GM18526 (cell line): ENCODE results near the gene HEATR5B.

Experiments used
- POLR2A ChIP-seq: IDR thresholded peaks from 3 replicates; pipeline ENCODE4 v1.6.1; 2011; ENCODE audit not compliant: insufficient read length; ENCODE audit errors: extremely low read depth

Gene HEATR5B

DNA sequence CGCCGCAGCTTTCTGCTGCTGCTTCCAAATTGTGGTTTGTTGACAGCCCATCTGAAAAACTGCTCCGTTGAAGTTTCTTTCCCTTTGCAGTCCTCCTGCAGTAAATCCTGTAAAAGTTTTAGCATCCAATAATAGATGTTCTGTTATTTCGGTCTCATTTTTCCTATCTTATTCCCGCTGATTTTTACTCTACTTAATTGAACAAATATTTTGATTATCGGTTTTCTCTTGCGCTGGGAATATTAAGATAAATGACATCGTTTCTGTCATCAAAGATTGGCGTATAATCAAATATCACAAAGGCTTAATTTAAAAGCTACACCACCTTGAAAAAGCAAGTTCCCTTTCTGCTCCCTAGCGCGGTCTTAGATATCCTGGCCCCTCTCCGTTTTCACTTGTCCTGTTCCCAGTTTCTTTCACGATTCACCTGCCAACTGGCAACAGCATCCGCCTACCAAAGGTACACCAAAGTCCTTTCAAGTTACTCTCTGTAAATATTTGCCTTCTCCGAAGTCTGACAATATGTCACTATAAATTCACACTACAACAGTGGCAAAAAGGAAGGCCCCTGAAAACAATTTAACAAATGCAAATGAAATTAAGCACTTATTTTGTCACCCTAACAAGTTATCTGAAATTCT lies 116.8 kb downstream of the HEATR5B start:
- no peak for TF ChIP-seq POLR2A

DNA sequence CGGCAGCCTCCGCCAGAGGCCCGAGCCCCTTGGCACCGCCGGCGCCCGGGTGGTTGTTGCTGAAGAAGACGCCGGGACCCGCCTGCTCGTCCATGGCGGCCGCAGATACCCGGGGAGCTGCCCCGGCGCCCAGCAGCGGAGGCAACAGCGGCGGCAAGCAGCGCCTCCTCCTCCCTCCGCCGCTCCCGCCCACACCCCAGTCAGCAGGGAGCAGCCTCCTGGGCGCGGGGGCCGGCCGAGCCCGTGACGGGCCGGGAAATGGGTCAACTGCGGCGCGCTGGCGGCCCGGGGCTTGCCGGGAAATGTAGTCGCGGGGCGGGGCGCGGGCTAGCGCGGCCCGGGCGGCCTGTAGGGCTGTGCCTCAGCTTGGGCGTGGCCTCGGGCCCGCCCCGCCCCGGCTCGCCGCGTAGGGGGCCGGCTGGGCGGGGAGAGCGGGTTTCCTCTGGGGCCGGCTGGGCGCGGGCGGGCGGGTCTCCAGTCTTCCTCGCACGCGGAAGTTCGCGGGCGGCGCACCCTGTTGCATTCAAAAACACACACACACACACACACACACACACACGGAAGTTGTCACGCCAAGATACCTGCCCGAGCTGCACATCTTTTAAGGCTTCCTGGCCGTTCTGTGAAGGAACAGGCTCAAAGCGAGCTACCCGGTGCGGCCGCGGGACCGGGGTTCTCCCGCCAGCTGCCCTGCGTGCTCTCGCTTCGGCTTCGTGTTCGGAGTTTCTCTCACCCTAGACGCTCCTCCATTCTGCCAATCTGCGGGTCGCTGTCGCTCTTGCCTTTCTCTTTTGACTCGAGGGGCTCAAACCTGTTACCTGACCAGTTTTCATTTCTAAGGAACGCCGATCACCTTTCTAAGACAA lies 117.6 kb downstream of the HEATR5B start, which contains the start of gene STRN:
Gene STRN (minus strand): TSS at position 167 of the 866 bp plus-strand sequence. CDS start 73 bp downstream, at position 94.
- TF ChIP-seq POLR2A, result peak; percentile 78

DNA sequence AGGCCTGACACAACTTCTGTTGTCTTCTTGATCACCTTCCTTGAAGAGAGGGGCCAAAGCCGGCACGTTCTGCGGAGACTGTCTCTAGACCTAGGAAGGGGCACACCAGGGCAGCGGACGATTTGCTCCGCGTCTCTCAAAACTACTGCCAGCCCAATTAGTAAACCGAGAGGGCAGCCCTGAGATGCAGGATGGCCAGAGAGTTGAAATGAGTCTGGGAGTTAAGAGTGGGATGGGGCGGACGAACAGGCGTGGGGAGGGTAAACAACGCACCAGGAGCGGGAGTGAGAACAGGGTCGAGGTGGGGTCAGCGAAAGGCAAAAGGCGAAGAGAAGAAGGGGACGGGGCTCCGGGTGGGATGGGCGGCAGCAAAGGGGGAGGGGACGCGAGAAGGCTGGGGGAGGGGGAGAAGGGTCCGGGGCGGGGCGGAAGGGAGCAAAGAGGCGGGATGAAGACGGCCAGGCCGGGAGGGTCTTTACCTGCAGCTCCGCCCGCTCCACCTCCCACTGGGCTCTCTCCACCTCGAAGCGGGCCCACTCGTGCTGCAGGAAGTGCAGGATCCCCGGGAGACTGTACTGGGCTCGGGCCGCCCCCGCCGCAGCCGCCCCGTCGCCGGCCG lies 118.3 kb downstream of the HEATR5B start:
- no peak for TF ChIP-seq POLR2A

DNA sequence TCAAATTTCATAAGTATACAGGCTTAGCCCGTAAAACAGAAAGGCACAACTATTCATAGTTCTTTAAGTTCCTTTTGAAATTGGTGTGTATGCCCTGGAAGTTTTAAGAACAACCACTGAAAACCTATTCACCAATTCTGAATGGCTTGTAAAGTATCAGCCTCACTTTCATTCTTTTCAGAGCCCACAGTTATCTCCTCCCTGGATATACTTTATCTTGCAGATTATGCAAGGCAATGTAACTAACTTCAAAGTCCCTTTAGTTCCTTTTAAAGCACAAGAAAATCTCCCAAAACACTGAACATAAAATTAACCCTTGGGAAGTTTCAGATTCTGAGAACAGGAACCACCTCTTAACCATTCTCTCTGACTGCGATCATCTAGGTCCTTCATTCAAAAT lies 119.0 kb downstream of the HEATR5B start:
- no peak for TF ChIP-seq POLR2A

DNA sequence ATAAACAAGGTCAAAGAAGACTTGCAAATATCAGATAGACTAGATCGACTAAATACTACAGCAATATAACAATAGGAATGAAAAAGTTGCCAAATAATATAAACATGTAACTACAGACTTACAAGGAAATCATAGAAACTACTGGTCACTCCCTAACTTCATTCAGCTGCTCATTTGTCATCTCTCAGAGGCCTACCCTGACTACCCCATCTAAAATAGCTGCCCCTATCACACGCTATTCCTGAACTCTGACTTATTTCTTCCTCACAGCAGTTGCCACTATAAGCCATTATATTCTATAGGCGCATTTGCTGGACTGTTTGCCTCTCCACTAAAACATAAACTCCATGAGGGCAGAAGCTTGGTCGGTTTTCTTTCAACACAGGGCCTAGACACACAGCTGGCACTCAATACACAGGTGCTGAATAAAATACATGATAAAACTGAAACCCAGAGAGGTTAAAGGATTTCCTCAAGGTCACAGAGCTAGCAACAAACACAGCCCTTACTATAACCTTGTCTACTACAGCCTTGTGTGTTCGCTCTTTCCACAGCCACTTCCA lies 119.6 kb downstream of the HEATR5B start:
- TF ChIP-seq POLR2A, result no peak

DNA sequence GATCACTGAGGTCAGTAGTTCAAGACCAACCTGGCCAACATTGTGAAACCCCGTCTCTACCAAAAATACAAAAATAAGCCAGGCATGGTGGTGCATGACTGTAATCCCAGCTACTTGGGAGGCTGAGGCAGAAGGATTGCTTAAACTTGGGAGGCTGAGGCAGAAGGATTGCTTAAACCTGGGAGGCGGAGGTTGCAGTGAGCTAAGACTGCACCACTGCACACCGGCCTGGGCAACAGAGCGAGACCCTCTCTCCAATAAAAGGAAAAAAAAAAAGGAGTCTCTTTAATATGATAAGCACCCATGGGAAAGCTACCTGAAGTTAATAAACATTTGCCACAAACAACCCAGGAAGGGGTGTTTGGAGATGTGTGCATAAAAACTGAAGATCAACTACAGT lies 120.4 kb downstream of the HEATR5B start:
- TF ChIP-seq POLR2A, result no peak

DNA sequence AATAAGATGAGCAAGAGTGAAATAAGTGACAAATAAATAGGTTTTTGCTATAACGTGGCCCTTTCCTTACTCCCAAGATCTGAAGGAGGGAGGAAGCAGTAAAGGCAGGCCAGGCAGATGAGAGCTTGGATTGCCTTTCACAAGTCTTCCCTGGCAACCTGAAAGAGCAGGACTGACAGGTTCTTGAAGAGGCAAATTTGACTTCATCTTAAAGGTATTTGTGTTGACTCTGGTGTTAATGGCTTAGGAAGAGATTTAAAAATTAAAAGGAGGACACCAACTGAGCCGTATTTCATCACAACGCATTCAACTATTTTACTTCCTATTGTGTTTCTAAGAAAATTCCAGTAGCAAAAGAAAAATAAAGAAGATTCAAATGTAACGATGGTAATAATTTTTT lies 121.1 kb downstream of the HEATR5B start:
- TF ChIP-seq POLR2A, result no peak

DNA sequence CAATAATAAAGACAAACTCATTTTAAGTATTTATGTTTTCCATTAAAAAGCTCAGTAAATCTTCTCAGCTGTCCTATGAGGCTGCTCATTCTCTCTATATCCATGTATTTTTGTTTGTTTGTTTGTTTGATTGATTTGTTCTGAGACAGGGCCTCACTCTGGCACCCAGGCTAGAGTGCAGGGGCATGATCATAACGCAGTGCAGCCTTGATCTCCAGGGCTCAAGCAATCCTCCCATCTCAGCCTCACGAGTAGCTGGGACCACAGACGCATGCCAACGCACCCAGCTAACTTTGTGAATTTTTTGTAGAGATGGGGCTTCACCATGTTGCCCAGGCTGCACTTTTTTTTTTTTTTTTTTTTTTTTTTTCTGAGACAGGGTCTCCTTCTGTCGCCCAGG lies 123.4 kb downstream of the HEATR5B start:
- TF ChIP-seq POLR2A, result no peak

DNA sequence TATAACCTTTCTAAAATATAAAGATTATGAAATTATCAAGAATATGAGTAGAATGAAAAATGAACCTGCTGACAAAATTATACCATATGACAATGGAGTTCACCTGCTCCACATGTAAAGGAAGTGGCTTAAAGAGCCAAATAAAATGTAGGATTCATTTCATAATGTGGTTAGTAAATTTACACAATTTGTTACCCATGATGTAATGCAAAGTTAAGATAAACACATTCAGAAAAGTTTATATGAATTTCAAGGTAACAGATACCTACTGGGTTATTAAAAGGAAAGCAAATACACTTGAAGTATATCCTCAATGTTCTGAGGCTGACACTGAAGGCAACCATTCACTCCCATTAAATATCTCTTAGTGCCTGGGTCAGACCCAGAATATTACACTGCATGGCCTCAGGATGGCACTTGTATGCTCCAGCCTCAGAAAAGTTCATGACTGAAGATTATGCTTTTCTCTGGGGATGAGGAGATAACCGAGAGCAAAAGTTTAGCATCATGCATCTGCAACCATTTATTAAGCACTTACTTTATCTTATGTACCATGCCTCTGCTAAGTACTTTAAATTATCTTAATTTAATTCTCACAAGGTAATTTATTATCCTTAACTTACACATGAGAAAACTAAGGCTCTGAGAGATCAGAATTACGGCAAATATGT lies 124.0 kb downstream of the HEATR5B start:
- no peak for TF ChIP-seq POLR2A

DNA sequence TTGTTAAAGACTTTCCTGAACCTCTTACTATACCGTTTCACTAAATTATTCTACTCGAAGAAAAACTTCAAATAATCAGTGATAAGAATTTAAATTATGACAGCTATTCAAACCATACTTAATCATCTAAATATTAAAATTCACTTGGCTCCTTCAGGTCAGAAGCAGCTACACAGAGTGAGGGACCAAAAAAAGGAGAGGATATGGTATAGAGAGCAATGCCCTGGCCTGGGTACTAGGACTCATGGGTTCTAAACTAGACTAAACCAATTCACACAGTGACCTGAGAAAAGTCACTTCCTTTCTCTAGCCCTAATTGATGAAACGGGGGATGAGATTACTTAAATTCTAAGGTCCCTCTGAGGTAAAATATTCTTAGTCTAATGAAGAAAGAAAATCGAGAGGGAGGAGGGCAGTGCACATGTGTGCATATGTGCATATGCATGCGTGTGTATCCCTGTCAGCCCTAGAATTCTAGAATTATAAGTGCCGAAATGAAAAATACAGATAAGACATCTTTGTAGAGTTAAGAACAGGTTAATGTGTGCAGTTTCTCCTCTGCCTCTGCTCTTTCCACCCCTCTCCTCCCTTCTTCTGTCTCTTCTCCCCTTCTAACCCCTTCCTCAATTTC lies 129.1 kb downstream of the HEATR5B start:
- no peak for TF ChIP-seq POLR2A

DNA sequence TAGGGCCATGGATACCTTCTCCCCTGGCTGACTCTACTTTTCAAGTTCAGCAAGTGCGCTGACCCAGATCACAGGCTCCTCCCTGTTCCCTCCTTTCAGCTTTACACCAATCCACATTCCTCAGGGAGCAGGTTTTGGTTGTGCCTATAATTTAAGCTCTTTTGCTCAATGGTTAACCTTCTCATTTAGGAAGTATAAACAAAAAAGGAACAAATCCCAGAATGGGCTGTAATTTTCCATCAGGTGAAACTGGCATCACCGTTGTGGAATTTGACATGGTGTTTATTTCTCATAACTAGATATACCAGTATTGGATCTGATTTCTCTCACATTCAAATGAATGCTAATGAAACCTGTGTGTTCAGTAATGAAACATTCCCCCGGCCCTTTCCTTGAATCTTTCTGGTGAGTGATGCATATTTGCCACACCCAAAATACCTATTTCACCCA lies 131.4 kb downstream of the HEATR5B start:
- no peak for TF ChIP-seq POLR2A

DNA sequence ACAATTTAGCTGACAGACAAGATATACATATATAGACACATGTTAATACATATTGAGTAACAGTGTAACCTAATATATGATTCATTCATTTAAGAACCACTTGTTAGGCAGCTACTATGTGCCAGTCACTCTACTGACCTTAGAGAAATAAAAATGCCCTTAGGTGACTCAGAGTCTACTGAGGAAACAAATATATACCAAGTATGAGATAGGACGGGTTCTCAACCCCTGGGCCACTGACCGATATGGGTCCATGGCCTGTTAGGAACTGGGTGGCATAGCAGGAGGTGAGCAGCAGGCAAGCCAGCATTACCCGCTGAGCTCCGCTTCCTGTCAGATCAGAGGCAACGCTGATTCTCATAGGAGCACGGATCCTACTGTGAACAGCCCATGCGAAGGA lies 132.6 kb downstream of the HEATR5B start:
- no peak for TF ChIP-seq POLR2A

DNA sequence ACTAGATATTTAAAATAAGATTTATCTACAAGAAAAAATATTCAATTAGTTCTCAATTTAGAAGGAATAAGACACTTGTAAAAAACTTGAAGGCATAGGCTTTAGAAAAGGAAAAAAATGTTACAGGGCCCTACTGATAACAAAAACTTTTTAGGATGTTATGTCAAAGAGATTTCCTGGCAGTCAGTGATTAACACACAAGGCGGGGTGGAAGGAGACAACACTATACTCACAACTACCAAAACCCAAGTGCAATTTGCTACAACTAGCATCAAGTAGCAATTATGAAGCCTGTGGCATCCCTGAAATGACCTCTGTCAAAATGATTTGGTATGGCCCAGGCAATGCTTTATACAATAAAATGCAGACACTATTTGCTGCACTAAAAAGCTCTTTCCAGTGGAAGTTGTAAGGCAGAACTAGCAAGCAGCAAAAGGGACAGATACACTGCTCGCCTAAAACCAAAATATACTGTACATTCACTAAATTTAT lies 133.1 kb downstream of the HEATR5B start:
- no peak for TF ChIP-seq POLR2A

DNA sequence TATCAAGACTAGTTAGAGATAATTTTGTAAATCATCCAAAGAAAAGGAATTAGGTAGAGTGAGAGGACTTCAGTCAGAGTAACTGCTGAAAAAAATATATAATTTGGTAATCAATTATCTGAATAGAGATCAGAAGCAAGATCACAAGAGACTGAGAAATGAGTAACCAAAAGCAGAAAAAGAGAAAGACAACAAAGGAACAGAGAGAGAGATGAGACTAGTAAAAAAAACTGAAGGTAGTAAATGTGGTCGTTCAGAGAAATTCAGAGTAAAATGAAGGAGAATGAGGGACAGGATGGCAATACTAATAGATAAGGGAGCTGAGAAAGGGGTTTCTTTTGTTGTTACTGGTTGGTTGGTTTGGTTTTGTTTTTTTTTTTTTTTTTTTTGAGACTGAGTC lies 134.3 kb downstream of the HEATR5B start:
- TF ChIP-seq POLR2A, result no peak

DNA sequence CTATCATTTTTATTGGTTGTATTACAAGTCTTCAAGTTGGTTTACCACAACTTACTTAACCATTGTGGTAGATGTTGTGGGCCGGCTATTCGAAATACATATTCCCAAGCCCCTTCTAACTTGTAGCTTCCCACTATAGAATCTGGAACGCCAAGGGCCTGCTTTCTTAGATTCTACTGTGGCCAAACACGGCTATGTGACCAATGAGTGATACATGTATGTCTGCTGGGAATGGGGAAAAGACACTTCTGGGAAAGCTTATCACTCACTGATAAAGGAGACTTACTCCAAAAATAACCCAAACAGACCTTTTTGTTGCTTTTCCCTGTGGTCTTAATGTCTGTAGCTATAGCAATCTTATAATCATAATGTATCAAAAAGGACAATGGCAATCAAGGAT lies 142.3 kb downstream of the HEATR5B start:
- no peak for TF ChIP-seq POLR2A
